ENCODE measurements around the gene MICB.

The MICB gene

DNA sequence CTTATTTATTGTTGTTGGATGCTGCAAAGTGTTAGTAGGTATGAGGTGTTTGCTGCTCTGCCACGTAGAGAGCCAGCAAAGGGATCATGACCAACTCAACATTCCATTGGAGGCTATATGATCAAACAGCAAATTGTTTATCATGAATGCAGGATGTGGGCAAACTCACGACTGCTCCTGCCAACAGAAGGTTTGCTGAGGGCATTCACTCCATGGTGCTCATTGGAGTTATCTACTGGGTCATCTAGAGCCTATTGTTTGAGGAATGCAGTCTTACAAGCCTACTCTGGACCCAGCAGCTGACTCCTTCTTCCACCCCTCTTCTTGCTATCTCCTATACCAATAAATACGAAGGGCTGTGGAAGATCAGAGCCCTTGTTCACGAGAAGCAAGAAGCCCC, 12.1 kb downstream of the MICB start:
- TF ChIP-seq CTCF (IDR thresholded peaks at IDR 0.05; ENCODE audit: insufficient read depth, low read depth, low read length, missing control alignments), result no peak
- no peak for DNase-seq (ENCODE audit: low read depth)
- no peak overlapping the region for H3K4me3 ChIP-seq (ENCODE audit: low read length)

GRCh38 chr6:31513456-31514165, 15.7 kb downstream of the MICB start:
- no peak overlapping the region for H3K4me3 ChIP-seq (ENCODE audit: low read length)
- TF ChIP-seq CTCF (IDR thresholded peaks at IDR 0.05; ENCODE audit: insufficient read depth, low read depth, low read length, missing control alignments), result no peak
- peak; percentile 20 for DNase-seq (ENCODE audit: low read depth)

DNA sequence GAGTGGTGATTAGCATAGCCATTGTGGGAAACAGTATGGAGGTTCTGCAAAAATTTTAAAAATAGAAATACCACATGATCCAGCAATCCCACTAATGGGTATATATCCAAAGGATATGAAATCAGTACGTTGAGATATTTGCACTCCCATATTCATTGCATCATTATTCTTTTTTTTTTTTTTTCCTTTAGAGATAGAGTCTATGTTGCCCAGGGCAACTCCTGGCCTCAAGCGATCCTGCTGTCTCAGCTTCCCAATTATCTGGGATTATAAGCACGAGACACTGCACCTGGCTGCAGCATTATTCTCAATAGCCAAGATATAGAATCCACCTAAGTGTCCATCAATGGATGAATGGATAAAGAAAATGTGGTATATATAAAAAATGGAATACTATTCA, 23.9 kb downstream of the MICB start:
- TF ChIP-seq CTCF (IDR thresholded peaks at IDR 0.05; ENCODE audit: insufficient read depth, low read depth, low read length, missing control alignments), result no peak

DNA sequence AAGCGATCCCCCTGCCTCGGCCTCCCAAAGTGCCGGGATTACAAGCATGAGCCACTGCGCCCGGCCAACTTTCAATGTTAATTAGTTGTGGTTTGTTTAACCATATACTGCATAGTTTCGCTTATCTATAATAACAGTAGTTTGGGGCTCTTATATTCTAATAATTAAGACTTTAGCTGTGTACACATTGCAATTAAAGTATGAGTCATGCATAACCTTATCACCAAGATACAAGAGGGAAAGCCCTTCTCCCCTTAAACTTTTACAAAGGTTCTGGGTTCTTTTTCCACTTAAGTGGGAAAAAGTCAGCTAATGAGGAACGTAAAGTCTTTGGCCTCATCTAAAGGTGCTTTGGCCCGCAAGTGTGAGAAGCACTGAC, 27.6 kb downstream of the MICB start:
- TF ChIP-seq CTCF (IDR thresholded peaks at IDR 0.05; ENCODE audit: insufficient read depth, low read depth, low read length, missing control alignments), result no peak
- DNase-seq (ENCODE audit: low read depth), result no peak
- no peak overlapping the region for H3K4me3 ChIP-seq (ENCODE audit: low read length)

More for the DNA sequence above, 23.9 kb downstream of the MICB start:
- no peak for DNase-seq (ENCODE audit: low read depth)
- no peak overlapping the region for H3K4me3 ChIP-seq (ENCODE audit: low read length)

GRCh38 chr6:31525932-31526591, 28.1 kb downstream of the MICB start:
- H3K4me3 ChIP-seq (ENCODE audit: low read length), result no peak overlapping the region
- peak; percentile 37 for DNase-seq (ENCODE audit: low read depth)
- no peak for TF ChIP-seq CTCF (IDR thresholded peaks at IDR 0.05; ENCODE audit: insufficient read depth, low read depth, low read length, missing control alignments)

DNA sequence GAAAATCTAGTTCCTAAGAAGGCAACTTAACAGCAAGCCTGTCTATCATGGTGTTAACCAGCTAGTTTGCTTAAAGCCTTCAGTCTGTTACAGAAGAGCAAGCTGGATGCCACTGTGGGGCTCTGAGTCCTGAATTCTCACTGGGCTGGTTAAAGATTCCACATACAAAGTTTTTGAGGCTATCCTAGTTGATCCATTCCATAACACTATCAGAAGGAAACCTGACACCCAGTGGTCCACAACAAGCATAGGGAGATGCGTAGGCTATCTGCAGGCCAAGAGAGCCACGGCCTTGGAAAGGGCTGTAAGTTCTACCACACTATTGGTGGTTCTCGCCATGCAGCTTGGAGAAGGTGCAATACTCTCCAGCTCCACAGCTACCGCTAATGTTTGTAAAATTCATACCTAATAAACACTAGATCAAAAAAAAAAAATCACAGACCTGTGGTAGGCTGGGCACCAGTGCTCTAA, 30.4 kb downstream of the MICB start:
- no peak for DNase-seq (ENCODE audit: low read depth)
- no peak overlapping the region for H3K4me3 ChIP-seq (ENCODE audit: low read length)
- TF ChIP-seq CTCF (IDR thresholded peaks at IDR 0.05; ENCODE audit: insufficient read depth, low read depth, low read length, missing control alignments), result no peak
